Activated CD4-positive, alpha-beta T cell treated with anti-CD3 and anti-CD28 coated beads, Interleukin-2, amount 10 ng/mL, durations not matched to agents 24 days and 14 days (primary cell): ENCODE results near the gene TXLNA. TPM values are rescaled to one million over a fixed set of nuclear protein-coding genes. Genes with fewer than 3 reads are reported as not detected.
"Not testable (repeated sequence)": the region's sequence is repeated elsewhere in the genome, so short reads cannot be mapped to it uniquely, and the experiment has no call there.

ENCODE experiments used
- DNase-seq: peaks from one replicate; pipeline ENCODE4 v3.0.0; 2022
- H3K27ac Mint-ChIP-seq: one replicate; pipeline ENCODE4 v1.8.0; 2022; ENCODE audit warnings: mild to moderate bottlenecking, mixed read lengths
- H3K27me3 Mint-ChIP-seq: one replicate; pipeline ENCODE4 v1.8.0; 2022; ENCODE audit warnings: mixed read lengths
- H3K36me3 Mint-ChIP-seq: one replicate; pipeline ENCODE4 v1.8.0; 2022; ENCODE audit warnings: low read depth, mild to moderate bottlenecking, mixed read lengths
- H3K4me1 Mint-ChIP-seq: one replicate; pipeline ENCODE4 v1.8.0; 2021; ENCODE audit warnings: mixed read lengths
- H3K4me3 Mint-ChIP-seq: one replicate; pipeline ENCODE4 v1.8.0; 2022; ENCODE audit warnings: mild to moderate bottlenecking, moderate library complexity, mixed read lengths
- H3K9me3 Mint-ChIP-seq: one replicate; pipeline ENCODE4 v1.8.0; 2021; ENCODE audit warnings: mixed read lengths
- intact Hi-C: fragments of 100-400 bp; cut with micrococcal nuclease; formaldehyde crosslinking; loops from one replicate; pipeline ENCODE4 v1.15.1; 2023
- total RNA-seq: library from RNA; stranded (reverse); gene quantifications from 2 replicates; pipeline ENCODE4 v1.2.3, GENCODE V29; 2022

The TXLNA gene
- 105 and 106 TPM in 2 replicates for total RNA-seq

DNA sequence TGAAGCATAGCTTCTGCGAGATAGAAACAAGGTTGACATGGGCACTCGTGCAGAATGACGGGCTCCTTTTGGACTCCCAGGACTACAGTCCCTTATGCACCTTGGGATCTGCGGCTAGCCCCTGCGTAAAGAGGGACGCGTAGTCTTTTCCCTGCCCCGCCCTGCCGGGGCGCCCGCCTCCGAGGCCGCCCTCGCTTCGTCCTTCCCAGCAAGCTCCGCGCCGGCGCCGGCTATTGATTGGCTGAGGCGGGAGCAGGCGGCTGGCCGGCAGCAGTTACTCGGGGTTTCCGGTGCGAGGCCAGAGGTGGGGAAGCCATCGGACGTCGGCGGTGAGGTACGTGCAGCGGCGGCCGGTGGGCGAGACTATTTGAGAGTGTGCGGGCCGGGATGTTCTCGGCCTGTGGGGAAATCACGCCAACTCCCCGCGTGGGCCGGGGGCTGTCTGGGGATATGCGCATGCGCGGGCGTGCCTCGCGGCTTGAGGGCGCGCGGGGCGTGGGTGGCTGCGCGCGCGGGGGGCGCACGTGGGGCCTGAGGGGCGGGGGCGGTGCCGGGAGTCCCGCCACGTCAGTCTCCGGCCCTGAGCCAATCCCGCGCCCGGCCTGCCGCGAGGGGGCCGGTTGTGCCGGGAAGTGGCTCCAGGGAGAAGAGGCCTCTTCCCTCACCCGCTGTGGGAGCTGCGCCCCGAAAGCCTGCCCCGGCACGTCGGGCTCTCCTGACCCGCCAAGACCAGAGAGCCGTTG, at the start of gene TXLNA:
Gene TXLNA (plus strand): TSS at position 233 of the 743 bp plus-strand sequence. CDS start 671 bp downstream, outside the sequence.
- intact Hi-C loops: loop anchor here (1.0 to 5.0 kb wide), 5 partner anchors 21 to 167 kb away; partner anchors contain the start of genes CCDC28B, KHDRBS1 and LCK
- Mint-ChIP-seq H3K4me1 (peaks cover 39% of the 10 kb centered on the region), H3K27me3 (no peaks in the 10 kb centered on the region), H3K36me3 (peaks cover 42% of the 10 kb centered on the region), H3K4me3 (peak within 1 kb of the TSS; percentile 98), H3K9me3 (no peaks in the 10 kb centered on the region), H3K27ac (peak within 1 kb of the TSS; percentile 99)
- peak; percentile 97 for DNase-seq

DNA sequence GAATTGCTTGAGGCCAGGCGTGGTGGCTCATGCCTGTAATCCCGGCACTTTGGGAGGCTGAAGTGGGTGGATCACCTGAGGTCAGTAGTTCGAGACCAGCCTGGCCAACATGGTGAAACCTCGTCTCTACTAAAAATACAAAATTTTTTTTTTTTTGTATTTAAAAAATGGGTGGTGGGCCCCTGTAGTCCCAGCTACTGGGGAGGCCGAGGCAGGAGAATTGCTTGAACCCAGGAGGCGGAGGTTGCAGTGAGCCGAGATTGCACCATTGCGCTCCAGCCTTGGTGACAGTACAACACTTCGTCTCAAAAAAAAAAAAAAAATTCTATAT, 45.6 kb upstream of the TXLNA start:
- DNase-seq, H3K27ac Mint-ChIP-seq, H3K27me3 Mint-ChIP-seq, intact Hi-C loops, H3K9me3 Mint-ChIP-seq, H3K4me3 Mint-ChIP-seq: not testable (repeated sequence)
- Mint-ChIP-seq H3K36me3 (peaks cover 30% of the 10 kb centered on the region), H3K4me1 (peaks cover 19% of the 10 kb centered on the region)

GRCh38 chr1:32137111-32137510, 42.4 kb upstream of the TXLNA start:
- no peak overlapping the region for H3K4me3 Mint-ChIP-seq
- intact Hi-C loops: no loop called here
- H3K4me1 Mint-ChIP-seq: peaks cover 25% of the 10 kb centered on the region
- DNase-seq: no peak
- no peak overlapping the region for H3K27ac Mint-ChIP-seq
- H3K36me3 Mint-ChIP-seq: peaks cover 29% of the 10 kb centered on the region
- no peaks in the 10 kb centered on the region for H3K27me3 Mint-ChIP-seq
- H3K9me3 Mint-ChIP-seq: no peaks in the 10 kb centered on the region

DNA sequence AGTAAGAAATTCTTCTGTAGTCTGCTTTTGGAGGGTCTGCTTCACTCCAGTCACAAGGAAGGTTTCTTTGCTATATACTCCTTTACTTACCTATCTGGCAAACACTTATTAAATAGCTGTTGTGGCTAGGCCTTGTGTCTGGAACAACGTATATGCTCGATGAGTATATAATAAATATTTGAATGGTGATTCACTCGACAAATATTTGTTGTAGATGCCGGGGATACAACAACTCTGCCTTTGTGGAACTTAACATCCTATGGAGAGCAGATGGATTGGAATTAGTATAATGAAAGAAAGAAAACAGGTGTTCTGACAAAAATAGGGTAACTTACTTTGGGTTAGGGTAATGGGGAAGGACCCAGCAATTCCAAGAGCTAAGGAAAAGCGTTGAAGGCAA, 40.5 kb upstream of the TXLNA start:
- intact Hi-C loops: no loop called here
- no peak overlapping the region for H3K4me3 Mint-ChIP-seq
- H3K27ac Mint-ChIP-seq: no peak overlapping the region
- no peak for DNase-seq
- no peaks in the 10 kb centered on the region for H3K27me3 Mint-ChIP-seq
- no peaks in the 10 kb centered on the region for H3K9me3 Mint-ChIP-seq
- H3K36me3 Mint-ChIP-seq: peaks cover 25% of the 10 kb centered on the region
- peaks cover 25% of the 10 kb centered on the region for H3K4me1 Mint-ChIP-seq

GRCh38 chr1:32142446-32143301, 36.8 kb upstream of the TXLNA start:
- H3K9me3 Mint-ChIP-seq: no peaks in the 10 kb centered on the region
- no peak overlapping the region for H3K4me3 Mint-ChIP-seq
- H3K4me1 Mint-ChIP-seq: peaks cover 34% of the 10 kb centered on the region
- H3K27ac Mint-ChIP-seq: peak overlapping the region; percentile 36
- H3K36me3 Mint-ChIP-seq: peaks cover 32% of the 10 kb centered on the region
- no peak for DNase-seq
- intact Hi-C loops: no loop called here
- no peaks in the 10 kb centered on the region for H3K27me3 Mint-ChIP-seq

DNA sequence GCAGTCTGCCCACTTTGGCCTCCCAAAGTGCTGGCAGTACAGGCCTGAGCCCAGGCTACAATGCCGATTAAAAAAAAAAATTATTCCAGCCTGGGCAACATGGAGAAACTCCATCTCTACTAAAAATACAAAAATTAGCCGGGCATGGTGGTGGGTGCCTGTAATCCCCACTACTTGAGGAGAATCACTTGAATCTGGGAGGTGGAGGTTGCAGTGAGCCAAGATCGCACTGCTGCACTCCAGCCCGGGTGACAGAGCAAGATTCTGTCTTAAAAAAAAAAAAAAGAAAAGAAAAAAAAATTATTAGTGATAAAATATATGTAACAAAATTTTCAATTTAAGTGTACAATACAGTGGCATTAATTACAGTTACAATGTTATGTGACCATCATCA, 36.2 kb upstream of the TXLNA start:
- DNase-seq, H3K27me3 Mint-ChIP-seq, H3K27ac Mint-ChIP-seq, intact Hi-C loops, H3K9me3 Mint-ChIP-seq, H3K4me3 Mint-ChIP-seq: not testable (repeated sequence)
- peaks cover 32% of the 10 kb centered on the region for H3K36me3 Mint-ChIP-seq
- H3K4me1 Mint-ChIP-seq: peaks cover 30% of the 10 kb centered on the region

GRCh38 chr1:32144033-32144432, 35.4 kb upstream of the TXLNA start:
- H3K36me3 Mint-ChIP-seq: peaks cover 34% of the 10 kb centered on the region
- no peaks in the 10 kb centered on the region for H3K27me3 Mint-ChIP-seq
- H3K9me3 Mint-ChIP-seq: no peaks in the 10 kb centered on the region
- DNase-seq: no peak
- no peak overlapping the region for H3K27ac Mint-ChIP-seq
- intact Hi-C loops: no loop called here
- H3K4me1 Mint-ChIP-seq: peaks cover 24% of the 10 kb centered on the region
- H3K4me3 Mint-ChIP-seq: no peak overlapping the region

GRCh38 chr1:32147799-32148198, 31.7 kb upstream of the TXLNA start:
- peaks cover 40% of the 10 kb centered on the region for H3K36me3 Mint-ChIP-seq
- intact Hi-C loops: loop anchor here (5.0 kb wide), 1 partner anchor 35 kb away; no protein-coding TSS in a partner anchor
- H3K4me1 Mint-ChIP-seq: peaks cover 14% of the 10 kb centered on the region
- H3K4me3 Mint-ChIP-seq, H3K27me3 Mint-ChIP-seq, H3K9me3 Mint-ChIP-seq, H3K27ac Mint-ChIP-seq, DNase-seq: not testable (repeated sequence)

GRCh38 chr1:32150847-32151246, 28.6 kb upstream of the TXLNA start:
- intact Hi-C loops: no loop called here
- Mint-ChIP-seq H3K27me3 (no peaks in the 10 kb centered on the region), H3K9me3 (no peaks in the 10 kb centered on the region), H3K4me3 (no peak overlapping the region), H3K36me3 (peaks cover 37% of the 10 kb centered on the region), H3K27ac (no peak overlapping the region), H3K4me1 (peaks cover 4% of the 10 kb centered on the region)
- no peak for DNase-seq

GRCh38 chr1:32151319-32151787, 28.1 kb upstream of the TXLNA start:
- Mint-ChIP-seq H3K36me3 (peaks cover 39% of the 10 kb centered on the region), H3K27me3 (no peaks in the 10 kb centered on the region)

DNA sequence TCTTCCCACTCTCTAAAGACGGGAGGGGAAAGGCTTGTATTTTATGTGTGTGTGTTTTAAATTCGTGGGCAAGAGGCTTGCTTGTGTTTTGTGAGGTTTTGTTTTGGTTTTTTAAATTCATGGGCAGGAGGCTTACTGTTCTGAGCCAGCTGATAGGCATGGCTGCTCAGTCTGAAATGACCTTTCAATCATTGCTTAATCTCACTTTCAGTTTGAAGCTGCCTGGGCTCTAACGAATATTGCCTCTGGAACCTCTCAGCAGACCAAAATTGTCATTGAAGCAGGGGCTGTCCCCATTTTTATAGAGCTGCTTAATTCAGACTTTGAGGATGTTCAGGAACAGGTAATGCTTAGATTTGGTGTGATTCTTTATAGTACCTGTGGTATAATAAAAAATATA, 20.3 kb upstream of the TXLNA start:
- DNase-seq: no peak
- Mint-ChIP-seq H3K9me3 (no peaks in the 10 kb centered on the region), H3K36me3 (peaks cover 68% of the 10 kb centered on the region), H3K27ac (peak overlapping the region; percentile 59), H3K4me1 (peaks cover 2% of the 10 kb centered on the region), H3K27me3 (no peaks in the 10 kb centered on the region), H3K4me3 (no peak overlapping the region)
- intact Hi-C loops: no loop called here

More at GRCh38 chr1:32151319-32151787, 28.1 kb upstream of the TXLNA start:
- Mint-ChIP-seq H3K9me3 (no peaks in the 10 kb centered on the region), H3K4me3 (no peak overlapping the region), H3K4me1 (peaks cover 2% of the 10 kb centered on the region), H3K27ac (no peak overlapping the region)
- intact Hi-C loops: no loop called here
- no peak for DNase-seq

DNA sequence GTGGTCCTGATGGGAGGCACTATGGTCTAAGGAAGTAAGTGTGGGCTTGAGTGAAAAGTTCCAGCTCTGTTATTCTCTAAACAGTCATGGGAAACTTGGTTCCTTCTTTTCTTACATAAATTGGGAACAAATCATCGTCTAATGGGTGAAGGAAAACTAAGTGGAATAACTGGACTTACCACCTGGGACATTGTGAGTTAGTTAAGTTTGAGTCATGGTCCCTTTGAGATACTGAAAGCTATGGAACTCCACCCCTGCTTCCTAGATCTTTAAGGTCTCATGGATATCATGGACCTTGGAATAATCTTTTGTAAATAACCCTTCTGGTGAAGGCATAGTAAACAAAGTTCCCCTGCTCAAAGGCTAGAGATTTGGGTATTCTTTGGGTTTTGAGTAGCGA, 16.1 kb upstream of the TXLNA start:
- Mint-ChIP-seq H3K4me1 (peaks cover 2% of the 10 kb centered on the region), H3K4me3 (no peak overlapping the region), H3K36me3 (peaks cover 64% of the 10 kb centered on the region), H3K27ac (peak overlapping the region; percentile 48), H3K27me3 (no peaks in the 10 kb centered on the region), H3K9me3 (no peaks in the 10 kb centered on the region)
- DNase-seq: no peak
- intact Hi-C loops: no loop called here

- intact Hi-C loops, H3K4me3 Mint-ChIP-seq, DNase-seq, H3K4me1 Mint-ChIP-seq, H3K9me3 Mint-ChIP-seq, H3K27ac Mint-ChIP-seq, H3K27me3 Mint-ChIP-seq: not testable (repeated sequence)
- H3K36me3 Mint-ChIP-seq: peaks cover 60% of the 10 kb centered on the region
Measured at GRCh38 chr1:32165633-32166032, 13.8 kb upstream of the TXLNA start.

- Mint-ChIP-seq H3K4me1 (peaks cover 10% of the 10 kb centered on the region), H3K27ac (no peak overlapping the region), H3K27me3 (no peaks in the 10 kb centered on the region), H3K36me3 (peaks cover 49% of the 10 kb centered on the region), H3K4me3 (no peak overlapping the region), H3K9me3 (no peaks in the 10 kb centered on the region)
- no peak for DNase-seq
- intact Hi-C loops: no loop called here
Measured at GRCh38 chr1:32170991-32171390, 8.5 kb upstream of the TXLNA start.
